Measurements from ENCODE around the gene SCN11A. TPM values are rescaled to one million over a fixed set of nuclear protein-coding genes. Genes with fewer than 3 reads are reported as not detected.

Gene SCN11A
- total RNA-seq, 1 donor: under 0.01 TPM

- H3K27me3 ChIP-seq (ENCODE audit: insufficient read depth, low read length): no peaks in the 10 kb centered on the region
- H3K4me3 ChIP-seq (ENCODE audit: low read length): no peak overlapping the region
- no peaks in the 10 kb centered on the region for H3K9me3 ChIP-seq (ENCODE audit: low read depth, low read length)
- H3K4me1 ChIP-seq (ENCODE audit: insufficient read depth, low read length): no peaks in the 10 kb centered on the region
Measured at GRCh38 chr3:39038165-39038564, 13.6 kb downstream of the SCN11A start.

GRCh38 chr3:39029556-39029955 is 22.2 kb downstream of the SCN11A start:
- Histone ChIP-seq H3K4me1 (ENCODE audit: insufficient read depth, low read length) (no peaks in the 10 kb centered on the region), H3K27me3 (ENCODE audit: insufficient read depth, low read length) (peaks cover 3% of the 10 kb centered on the region), H3K9me3 (ENCODE audit: low read depth, low read length) (no peaks in the 10 kb centered on the region), H3K4me3 (ENCODE audit: low read length) (no peak overlapping the region)

- H3K4me3 ChIP-seq (ENCODE audit: low read length): no peak overlapping the region
- H3K9me3 ChIP-seq (ENCODE audit: low read depth, low read length): no peaks in the 10 kb centered on the region
- H3K4me1 ChIP-seq (ENCODE audit: insufficient read depth, low read length): no peaks in the 10 kb centered on the region
- peaks cover 3% of the 10 kb centered on the region for H3K27me3 ChIP-seq (ENCODE audit: insufficient read depth, low read length)
Measured at GRCh38 chr3:39028546-39028945, 23.2 kb downstream of the SCN11A start.

GRCh38 chr3:39025222-39025970 is 26.3 kb downstream of the SCN11A start:
- H3K4me3 ChIP-seq (ENCODE audit: low read length): no peak overlapping the region
- H3K27me3 ChIP-seq (ENCODE audit: insufficient read depth, low read length): peaks cover 3% of the 10 kb centered on the region
- H3K9me3 ChIP-seq (ENCODE audit: low read depth, low read length): no peaks in the 10 kb centered on the region
- no peaks in the 10 kb centered on the region for H3K4me1 ChIP-seq (ENCODE audit: insufficient read depth, low read length)

GRCh38 chr3:39024497-39024896 is 27.2 kb downstream of the SCN11A start:
- Histone ChIP-seq H3K9me3 (ENCODE audit: low read depth, low read length) (no peaks in the 10 kb centered on the region), H3K4me1 (ENCODE audit: insufficient read depth, low read length) (no peaks in the 10 kb centered on the region), H3K27me3 (ENCODE audit: insufficient read depth, low read length) (peaks cover 3% of the 10 kb centered on the region), H3K4me3 (ENCODE audit: low read length) (no peak overlapping the region)

- Histone ChIP-seq H3K4me3 (ENCODE audit: low read length) (no peak overlapping the region), H3K4me1 (ENCODE audit: insufficient read depth, low read length) (no peaks in the 10 kb centered on the region), H3K27me3 (ENCODE audit: insufficient read depth, low read length) (peaks cover 3% of the 10 kb centered on the region), H3K9me3 (ENCODE audit: low read depth, low read length) (no peaks in the 10 kb centered on the region)
Measured at GRCh38 chr3:39022286-39022630, 29.5 kb downstream of the SCN11A start.

- Histone ChIP-seq H3K4me1 (ENCODE audit: insufficient read depth, low read length) (no peaks in the 10 kb centered on the region), H3K27me3 (ENCODE audit: insufficient read depth, low read length) (peaks cover 3% of the 10 kb centered on the region), H3K4me3 (ENCODE audit: low read length) (no peak overlapping the region), H3K9me3 (ENCODE audit: low read depth, low read length) (no peaks in the 10 kb centered on the region)
Measured at GRCh38 chr3:39021465-39022285, 30.1 kb downstream of the SCN11A start.

- peaks cover 3% of the 10 kb centered on the region for H3K27me3 ChIP-seq (ENCODE audit: insufficient read depth, low read length)
- no peaks in the 10 kb centered on the region for H3K4me1 ChIP-seq (ENCODE audit: insufficient read depth, low read length)
- H3K9me3 ChIP-seq (ENCODE audit: low read depth, low read length): no peaks in the 10 kb centered on the region
- H3K4me3 ChIP-seq (ENCODE audit: low read length): no peak overlapping the region
Measured at GRCh38 chr3:39021029-39021428, 30.7 kb downstream of the SCN11A start.

- H3K27me3 ChIP-seq (ENCODE audit: insufficient read depth, low read length): peaks cover 3% of the 10 kb centered on the region
- no peaks in the 10 kb centered on the region for H3K4me1 ChIP-seq (ENCODE audit: insufficient read depth, low read length)
- H3K9me3 ChIP-seq (ENCODE audit: low read depth, low read length): no peaks in the 10 kb centered on the region
- H3K4me3 ChIP-seq (ENCODE audit: low read length): no peak overlapping the region
Measured at GRCh38 chr3:39019299-39019698, 32.4 kb downstream of the SCN11A start.

GRCh38 chr3:39015418-39015817 is 36.3 kb downstream of the SCN11A start:
- no peaks in the 10 kb centered on the region for H3K4me1 ChIP-seq (ENCODE audit: insufficient read depth, low read length)

GRCh38 chr3:39013921-39014509 is 37.7 kb downstream of the SCN11A start:
- Histone ChIP-seq H3K27me3 (ENCODE audit: insufficient read depth, low read length) (no peaks in the 10 kb centered on the region), H3K9me3 (ENCODE audit: low read depth, low read length) (no peaks in the 10 kb centered on the region), H3K4me1 (ENCODE audit: insufficient read depth, low read length) (no peaks in the 10 kb centered on the region), H3K4me3 (ENCODE audit: low read length) (no peak overlapping the region)

More at GRCh38 chr3:39015418-39015817, 36.3 kb downstream of the SCN11A start:
- peaks cover 3% of the 10 kb centered on the region for H3K27me3 ChIP-seq (ENCODE audit: insufficient read depth, low read length)
- no peaks in the 10 kb centered on the region for H3K9me3 ChIP-seq (ENCODE audit: low read depth, low read length)
- no peak overlapping the region for H3K4me3 ChIP-seq (ENCODE audit: low read length)

- Histone ChIP-seq H3K27me3 (ENCODE audit: insufficient read depth, low read length) (no peaks in the 10 kb centered on the region), H3K9me3 (ENCODE audit: low read depth, low read length) (no peaks in the 10 kb centered on the region), H3K4me3 (ENCODE audit: low read length) (no peak overlapping the region), H3K4me1 (ENCODE audit: insufficient read depth, low read length) (no peaks in the 10 kb centered on the region)
Measured at GRCh38 chr3:39013289-39013688, 38.5 kb downstream of the SCN11A start.

GRCh38 chr3:39011191-39011736 is 40.5 kb downstream of the SCN11A start:
- no peaks in the 10 kb centered on the region for H3K9me3 ChIP-seq (ENCODE audit: low read depth, low read length)
- no peak overlapping the region for H3K4me3 ChIP-seq (ENCODE audit: low read length)
- H3K27me3 ChIP-seq (ENCODE audit: insufficient read depth, low read length): peaks cover 4% of the 10 kb centered on the region
- H3K4me1 ChIP-seq (ENCODE audit: insufficient read depth, low read length): no peaks in the 10 kb centered on the region

- Histone ChIP-seq H3K4me3 (ENCODE audit: low read length) (no peak overlapping the region), H3K9me3 (ENCODE audit: low read depth, low read length) (no peaks in the 10 kb centered on the region), H3K4me1 (ENCODE audit: insufficient read depth, low read length) (no peaks in the 10 kb centered on the region), H3K27me3 (ENCODE audit: insufficient read depth, low read length) (peaks cover 4% of the 10 kb centered on the region)
Measured at GRCh38 chr3:39005295-39005694, 46.4 kb downstream of the SCN11A start.

Measured in mononuclear cell (primary cell).